Hypothalamus (tissue), 51 donors: ENCODE measurements around the gene RABGAP1L.
"Not testable (repeated sequence)": the region's sequence is repeated elsewhere in the genome, so short reads cannot be mapped to it uniquely, and the experiment has no call there.

Experiments used
- DNase-seq, 51 donors: peaks; one replicate each; lab custom pipeline; 2025; lab: John Stamatoyannopoulos, UW

Gene RABGAP1L

GRCh38 chr1:174286042-174286441 lies 126.7 kb downstream of the RABGAP1L start:
- DNase-seq = no peak

DNA sequence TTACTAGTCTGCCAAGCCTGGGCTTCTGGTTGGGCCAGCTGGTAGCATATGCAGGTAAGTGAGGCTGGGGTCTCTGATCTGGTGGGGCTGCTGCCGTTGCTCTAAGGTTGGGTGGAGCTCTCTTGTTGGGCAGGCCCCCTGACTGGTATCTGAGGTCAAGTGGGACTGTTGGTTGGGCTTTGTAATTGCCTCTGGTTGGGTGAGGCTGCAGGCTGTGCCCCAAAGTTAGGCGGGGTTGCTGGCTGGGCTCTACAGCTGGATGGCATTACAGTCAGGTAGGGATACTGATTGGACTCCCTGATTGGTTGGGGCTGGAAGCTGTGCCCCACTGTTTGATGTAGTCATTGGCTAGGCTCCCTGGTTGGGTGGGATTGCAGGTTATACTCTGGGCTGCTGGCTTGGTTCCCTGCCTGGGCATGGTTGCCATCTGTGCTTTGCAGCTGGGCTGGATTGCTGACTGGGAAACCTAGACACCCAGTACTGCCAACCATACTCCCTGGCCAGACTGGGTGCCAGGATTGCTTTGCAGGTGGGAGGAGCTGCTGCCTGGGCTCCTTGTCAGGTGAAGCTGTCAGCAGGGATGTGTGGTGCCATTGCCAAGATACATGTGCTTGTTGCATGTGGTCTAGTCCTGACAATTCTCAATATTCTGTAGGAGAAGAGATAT lies 130.5 kb downstream of the RABGAP1L start:
- DNase-seq = no peak

DNA sequence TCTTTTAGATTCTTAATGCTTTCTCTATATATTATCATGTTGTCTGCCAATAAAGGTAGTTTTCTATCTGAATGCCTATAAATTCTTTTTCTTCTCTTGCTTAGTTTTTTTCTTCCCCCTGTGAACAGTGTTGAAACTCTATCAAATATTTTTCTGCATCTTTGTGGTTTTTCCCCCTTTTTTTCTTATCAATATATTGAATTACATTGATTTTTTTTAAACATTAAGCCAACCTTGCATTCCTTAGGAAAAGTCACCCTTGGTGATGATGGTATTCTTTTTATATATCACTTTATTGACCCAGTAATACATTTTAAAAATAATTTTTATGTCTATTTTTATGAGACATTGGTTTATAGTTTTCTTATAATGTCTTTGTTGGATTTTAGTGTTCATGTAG lies 131.7 kb downstream of the RABGAP1L start:
- DNase-seq = no peak

GRCh38 chr1:174296309-174296708 lies 137.0 kb downstream of the RABGAP1L start:
- no peak for DNase-seq

DNA sequence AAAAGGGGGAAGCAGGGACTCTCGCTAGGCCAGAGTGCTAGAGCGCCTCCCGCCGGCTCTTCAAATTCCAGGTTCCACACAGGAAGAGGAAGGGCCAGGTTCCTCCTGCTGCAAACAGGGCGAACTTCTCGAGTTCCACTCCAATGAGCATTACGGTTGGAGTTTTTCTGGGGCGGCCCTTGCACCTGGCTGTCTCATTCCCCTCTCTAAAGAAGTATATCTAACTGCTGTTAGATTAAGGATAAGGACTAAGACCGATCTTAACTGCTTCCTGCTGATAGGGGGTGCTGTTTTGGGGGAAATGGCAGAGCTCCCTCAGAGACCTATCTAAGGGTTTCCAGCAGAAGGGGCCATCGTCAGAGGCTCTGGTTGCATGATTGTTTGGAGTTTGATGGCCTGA lies 138.0 kb downstream of the RABGAP1L start:
- no peak for DNase-seq

DNA sequence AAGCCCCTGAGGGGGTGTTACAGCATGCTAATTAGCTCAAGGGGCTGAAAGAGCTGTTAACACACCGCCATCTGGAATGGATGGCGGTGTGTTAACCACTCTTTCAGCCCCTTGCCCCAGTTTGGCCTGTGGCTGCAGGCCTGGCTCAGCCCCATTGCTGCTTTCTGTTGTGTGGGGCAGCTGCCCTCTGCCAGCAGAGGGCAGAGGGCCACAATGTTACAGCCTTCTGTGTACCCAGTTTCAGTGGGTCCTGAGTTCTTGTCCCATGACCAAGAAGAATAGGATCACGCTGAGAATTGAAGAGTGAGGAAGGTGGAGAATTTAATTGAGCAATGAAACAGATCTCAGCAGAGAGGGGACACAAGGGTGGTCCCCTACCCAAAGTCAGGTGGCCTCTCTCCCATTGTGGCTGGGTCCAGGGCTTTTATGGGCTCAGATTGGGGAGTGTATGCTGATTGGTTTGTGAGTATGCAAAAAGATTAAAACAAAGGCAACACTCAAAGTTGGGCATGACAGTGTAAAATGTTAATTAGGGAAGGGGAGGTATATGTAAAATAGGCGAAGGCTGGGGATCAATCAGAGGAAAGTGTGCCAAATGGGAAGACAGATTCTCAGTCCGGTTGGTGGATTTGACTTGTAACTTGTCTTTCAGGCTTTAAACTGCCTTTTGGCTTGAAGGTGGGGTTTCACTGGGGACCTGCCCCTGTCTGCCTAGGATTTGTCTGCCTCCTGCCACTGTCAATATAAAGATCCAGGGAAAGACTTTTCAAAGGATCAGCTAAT lies 142.2 kb downstream of the RABGAP1L start:
- no peak for DNase-seq

- DNase-seq = no peak
Measured at GRCh38 chr1:174308604-174309003, 149.3 kb downstream of the RABGAP1L start.

DNA sequence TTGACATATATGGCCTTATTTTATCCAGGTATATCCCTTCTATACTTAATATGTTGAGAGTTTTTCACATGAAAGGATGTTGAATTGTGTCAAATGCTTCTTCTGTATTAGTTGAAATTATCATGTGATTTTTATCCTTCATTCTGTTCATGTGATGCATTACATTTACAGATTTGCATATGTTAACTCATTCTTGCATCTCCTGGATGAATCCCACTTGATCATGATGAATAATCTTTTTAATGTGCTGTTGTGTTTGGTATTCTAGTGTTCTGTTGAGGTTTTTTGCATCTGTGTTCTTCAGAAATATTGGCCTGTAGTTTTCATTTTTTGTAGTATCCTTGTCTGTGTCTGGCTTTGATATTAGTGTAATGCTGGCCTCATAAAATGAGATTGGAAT lies 150.2 kb downstream of the RABGAP1L start:
- DNase-seq = no peak

- DNase-seq = no peak
Measured at GRCh38 chr1:174314433-174314832, 155.1 kb downstream of the RABGAP1L start.

GRCh38 chr1:174315239-174315638 lies 155.9 kb downstream of the RABGAP1L start:
- DNase-seq = no peak

DNA sequence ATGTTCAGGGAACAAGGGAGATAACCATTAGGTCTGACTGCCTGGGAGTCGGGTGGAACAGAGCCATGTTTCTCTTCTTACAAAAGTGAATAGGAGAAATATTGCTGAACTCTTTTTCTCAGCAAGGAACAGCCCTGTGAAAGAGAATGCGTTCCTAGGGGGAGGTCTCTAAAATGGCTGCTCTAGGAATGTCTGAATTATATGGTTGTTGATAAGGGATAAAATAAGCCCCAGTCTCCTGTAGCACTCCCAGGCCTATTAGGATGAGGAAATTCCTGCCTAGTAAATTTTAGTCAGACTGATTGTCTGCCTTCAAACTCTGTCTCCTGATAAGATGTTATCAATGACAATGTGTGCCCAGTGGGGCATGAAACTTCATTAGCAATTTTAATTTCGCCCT lies 161.6 kb downstream of the RABGAP1L start:
- DNase-seq = not testable (repeated sequence)

GRCh38 chr1:174322202-174322862 lies 163.0 kb downstream of the RABGAP1L start:
- DNase-seq = no peak

DNA sequence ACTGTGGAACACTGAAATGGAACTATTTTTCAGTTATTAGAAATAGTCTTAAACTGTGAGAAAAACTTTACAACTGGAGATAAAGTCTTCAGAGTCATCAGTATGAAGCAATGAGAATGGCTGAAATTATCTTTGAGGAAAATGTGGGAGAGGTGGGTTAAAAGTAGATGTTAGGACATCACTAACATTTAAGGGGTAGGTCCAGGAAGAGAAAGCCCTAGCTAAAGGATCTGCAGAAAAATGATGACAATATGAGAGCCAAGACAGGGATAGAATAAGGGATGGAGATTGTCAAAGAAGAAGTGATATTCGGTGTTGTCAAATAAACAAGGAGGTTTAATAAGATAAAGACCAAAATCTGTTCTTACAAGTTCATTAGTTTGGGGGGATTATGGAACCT lies 165.2 kb downstream of the RABGAP1L start:
- DNase-seq = no peak

DNA sequence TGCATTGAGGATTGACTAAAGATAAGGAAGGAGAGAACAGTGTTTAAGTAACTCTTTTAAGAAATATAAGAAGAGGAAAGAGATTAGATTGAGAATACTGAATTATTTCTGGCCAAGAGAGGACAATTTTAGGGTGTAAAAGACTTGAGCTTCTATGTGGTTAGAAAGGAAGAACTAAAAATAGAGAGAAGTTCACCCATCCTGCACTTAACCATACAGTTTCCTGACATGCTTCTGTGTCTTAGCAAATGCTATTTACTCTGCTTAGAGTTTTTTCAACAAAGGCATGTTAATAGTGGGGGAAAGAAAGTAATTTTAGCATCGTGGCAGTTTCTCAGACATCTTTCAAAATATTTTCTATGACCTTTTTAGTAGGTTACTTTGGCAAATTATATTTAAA lies 165.6 kb downstream of the RABGAP1L start:
- no peak for DNase-seq

DNA sequence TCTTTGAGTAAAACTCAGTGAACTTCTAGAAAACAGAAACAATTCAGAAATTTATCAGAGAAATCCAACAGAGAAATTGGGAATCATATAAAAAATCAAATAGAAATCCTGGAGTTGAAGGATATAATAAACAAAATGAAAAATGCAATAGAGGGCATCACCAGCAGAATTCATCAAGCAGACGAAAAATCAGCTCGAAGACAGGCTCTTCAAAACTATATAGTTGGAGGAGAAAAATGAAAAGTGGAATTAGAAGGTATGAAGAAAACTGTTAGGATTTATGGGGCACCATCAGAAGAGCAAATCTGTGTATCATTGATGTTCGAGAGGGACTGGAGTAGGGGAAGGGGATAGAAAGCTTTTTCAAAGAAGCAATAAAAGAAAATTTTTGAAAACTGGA lies 167.0 kb downstream of the RABGAP1L start:
- no peak for DNase-seq

DNA sequence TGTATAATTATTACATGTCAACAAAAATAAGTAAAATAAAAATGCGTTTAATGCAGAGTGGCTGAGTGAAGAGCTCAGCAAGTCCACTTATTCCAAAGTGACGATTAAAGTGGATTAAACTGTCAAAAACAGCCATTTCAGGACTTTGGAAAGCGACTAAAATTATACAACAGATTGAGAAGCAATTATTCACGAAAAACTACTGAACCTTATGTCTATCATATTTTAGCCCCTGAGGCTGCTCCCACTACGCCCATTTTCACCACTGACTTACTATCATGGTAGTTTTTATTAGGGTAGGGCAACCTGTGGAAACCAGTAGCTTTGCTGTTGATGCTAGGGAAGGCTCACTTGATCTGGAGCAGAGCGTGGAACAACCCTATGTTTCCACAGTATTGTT lies 174.1 kb downstream of the RABGAP1L start:
- DNase-seq = no peak

GRCh38 chr1:174337000-174337681 lies 177.8 kb downstream of the RABGAP1L start:
- no peak for DNase-seq

- not testable (repeated sequence) for DNase-seq
Measured at GRCh38 chr1:174340404-174340803, 181.1 kb downstream of the RABGAP1L start.

DNA sequence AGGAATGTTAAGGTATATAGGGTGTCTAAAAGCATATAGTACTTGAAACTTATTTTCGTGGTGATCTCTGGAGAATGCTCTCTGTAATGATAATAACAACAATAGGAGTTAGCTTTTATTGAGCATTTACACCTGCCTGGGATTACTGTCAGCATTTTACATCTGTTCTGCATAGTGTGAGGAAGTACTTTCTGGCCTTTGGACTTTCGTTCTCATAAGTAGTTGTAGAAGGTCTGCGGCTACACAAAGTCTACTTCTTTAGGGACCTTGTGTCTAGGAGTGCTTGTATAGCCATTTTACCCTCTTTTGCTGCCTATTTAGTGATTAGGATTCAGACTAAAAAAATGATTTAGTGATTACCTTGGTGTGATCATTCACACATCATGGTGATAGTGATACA lies 184.8 kb downstream of the RABGAP1L start:
- no peak for DNase-seq

DNA sequence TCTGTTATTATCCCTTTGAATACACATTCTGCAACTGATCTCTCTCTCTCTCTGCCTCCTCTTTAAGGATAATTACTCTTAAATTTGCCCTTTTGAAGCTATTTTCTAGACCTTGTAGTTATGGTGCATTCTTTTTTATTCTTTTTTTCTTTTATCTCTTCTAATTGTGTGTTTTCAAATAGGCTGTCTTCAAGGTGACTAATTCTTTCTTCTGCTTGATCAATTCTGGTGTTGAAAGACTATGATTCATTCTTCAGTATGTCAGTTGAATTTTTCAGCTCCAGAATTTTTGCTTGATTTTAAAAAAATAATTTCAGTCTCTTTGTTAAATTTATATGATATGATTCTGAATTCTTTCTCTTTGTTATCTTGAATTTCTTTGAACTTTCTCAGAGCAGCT lies 192.8 kb downstream of the RABGAP1L start:
- DNase-seq = no peak

GRCh38 chr1:174352883-174353608 lies 193.7 kb downstream of the RABGAP1L start:
- DNase-seq = no peak
